Measurements from ENCODE around the gene UFM1.

UFM1 gene

GRCh38 chr13:38346764-38347163 lies 2.9 kb upstream of the UFM1 start:
- Histone ChIP-seq H3K36me3 (ENCODE audit: insufficient read depth, low read length) (peaks cover 6% of the 10 kb centered on the region), H2AFZ (ENCODE audit: low read length) (no peak overlapping the region), H3K9me2 (ENCODE audit: low read depth, low read length) (0 out of 2 replicates have a peak, but pooled peaks cover 2% of the 10 kb centered on the region), H3K27ac (ENCODE audit: low read depth, low read length, poor library complexity, severe bottlenecking) (no peak overlapping the region), H3K4me1 (ENCODE audit: insufficient read depth, low read length, severe bottlenecking) (peaks cover 23% of the 10 kb centered on the region), H3K9ac (ENCODE audit: low read length) (no peak overlapping the region), H3F3A (ENCODE audit: insufficient read depth, low read length) (no peaks in the 10 kb centered on the region), H4K20me1 (ENCODE audit: insufficient read depth, low read length) (no peaks in the 10 kb centered on the region), H3K27me3 (ENCODE audit: insufficient read depth, low read length) (no peaks in the 10 kb centered on the region), H3K4me3 (ENCODE audit: low read depth, low read length, poor library complexity, severe bottlenecking) (no peak overlapping the region), H3K79me2 (ENCODE audit: insufficient read depth, low read length) (peaks cover 19% of the 10 kb centered on the region), H3K9me3 (ENCODE audit: low read length) (no peaks in the 10 kb centered on the region), H3K4me2 (ENCODE audit: low read length) (no peak overlapping the region)
- no peak for TF ChIP-seq CTCF (IDR thresholded peaks at IDR 0.05; ENCODE audit: low read length)
- TF ChIP-seq EZH2 (IDR thresholded peaks at IDR 0.05; ENCODE audit: borderline replicate concordance, low read length) = no peak

- peak overlapping the region; percentile 100 for H3K4me3 ChIP-seq (ENCODE audit: low read depth, low read length, poor library complexity, severe bottlenecking)
- peak overlapping the region; percentile 93 for H3K4me2 ChIP-seq (ENCODE audit: low read length)
- H3F3A ChIP-seq (ENCODE audit: insufficient read depth, low read length) = no peaks in the 10 kb centered on the region
- TF ChIP-seq EZH2 (IDR thresholded peaks at IDR 0.05; ENCODE audit: borderline replicate concordance, low read length) (no peak), CTCF (IDR thresholded peaks at IDR 0.05; ENCODE audit: low read length) (no peak)
- peak overlapping the region; percentile 90 for H2AFZ ChIP-seq (ENCODE audit: low read length)
- peaks cover 22% of the 10 kb centered on the region for H3K36me3 ChIP-seq (ENCODE audit: insufficient read depth, low read length)
- H3K4me1 ChIP-seq (ENCODE audit: insufficient read depth, low read length, severe bottlenecking) = peaks cover 23% of the 10 kb centered on the region
- H3K9me2 ChIP-seq (ENCODE audit: low read depth, low read length) = 0 out of 2 replicates have a peak, but pooled peaks cover 2% of the 10 kb centered on the region
- peaks cover 20% of the 10 kb centered on the region for H3K79me2 ChIP-seq (ENCODE audit: insufficient read depth, low read length)
- H3K27me3 ChIP-seq (ENCODE audit: insufficient read depth, low read length) = no peaks in the 10 kb centered on the region
- no peaks in the 10 kb centered on the region for H3K9me3 ChIP-seq (ENCODE audit: low read length)
- no peak overlapping the region for H3K27ac ChIP-seq (ENCODE audit: low read depth, low read length, poor library complexity, severe bottlenecking)
- H3K9ac ChIP-seq (ENCODE audit: low read length) = peak overlapping the region; percentile 98
- H4K20me1 ChIP-seq (ENCODE audit: insufficient read depth, low read length) = no peaks in the 10 kb centered on the region
These were observed 726 bp upstream of the UFM1 start for GRCh38 chr13:38348861-38349389.

DNA sequence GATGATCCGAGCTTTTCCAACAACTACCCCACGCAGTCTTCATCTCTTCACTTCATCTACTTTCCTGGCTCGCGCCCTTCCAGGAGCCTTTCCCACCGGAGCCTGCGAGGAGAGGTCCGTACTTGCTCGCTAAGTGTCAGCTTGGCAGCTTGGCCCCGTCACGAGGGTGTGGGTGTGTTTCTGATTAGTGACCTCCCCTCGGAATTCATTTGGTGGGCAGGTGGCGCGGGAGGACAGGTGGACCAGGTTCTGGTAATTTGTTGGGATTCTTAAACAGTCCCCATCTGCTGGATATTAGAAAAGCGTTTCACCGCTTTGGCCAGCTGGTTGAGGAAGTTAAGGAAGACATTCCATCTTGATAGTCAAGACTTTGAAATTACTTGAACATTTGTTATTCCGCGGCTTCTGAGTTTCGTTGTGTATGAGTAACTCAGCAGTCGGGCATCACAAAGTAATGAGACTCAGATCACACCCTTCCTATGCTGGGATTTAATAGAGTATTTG lies 515 bp downstream of the UFM1 start:
- 0 out of 2 replicates have a peak overlapping the region, but pooled peaks have one; percentile 21 for H2AFZ ChIP-seq (ENCODE audit: low read length)
- peak overlapping the region; percentile 100 for H3K4me3 ChIP-seq (ENCODE audit: low read depth, low read length, poor library complexity, severe bottlenecking)
- H4K20me1 ChIP-seq (ENCODE audit: insufficient read depth, low read length) = no peaks in the 10 kb centered on the region
- H3K36me3 ChIP-seq (ENCODE audit: insufficient read depth, low read length) = peaks cover 34% of the 10 kb centered on the region
- peaks cover 23% of the 10 kb centered on the region for H3K4me1 ChIP-seq (ENCODE audit: insufficient read depth, low read length, severe bottlenecking)
- H3K9me3 ChIP-seq (ENCODE audit: low read length) = no peaks in the 10 kb centered on the region
- no peaks in the 10 kb centered on the region for H3F3A ChIP-seq (ENCODE audit: insufficient read depth, low read length)
- H3K9me2 ChIP-seq (ENCODE audit: low read depth, low read length) = no peaks in the 10 kb centered on the region
- peak overlapping the region; percentile 93 for H3K4me2 ChIP-seq (ENCODE audit: low read length)
- peak overlapping the region; percentile 44 for H3K27ac ChIP-seq (ENCODE audit: low read depth, low read length, poor library complexity, severe bottlenecking)
- peaks cover 20% of the 10 kb centered on the region for H3K79me2 ChIP-seq (ENCODE audit: insufficient read depth, low read length)
- TF ChIP-seq CTCF (IDR thresholded peaks at IDR 0.05; ENCODE audit: low read length) (no peak), EZH2 (IDR thresholded peaks at IDR 0.05; ENCODE audit: borderline replicate concordance, low read length) (no peak)
- H3K9ac ChIP-seq (ENCODE audit: low read length) = peak overlapping the region; percentile 98
- H3K27me3 ChIP-seq (ENCODE audit: insufficient read depth, low read length) = no peaks in the 10 kb centered on the region

Measured in OCI-LY1 (cell line).